Stimulated activated CD8-positive, alpha-beta memory T cell treated with anti-CD3 and anti-CD28 coated beads, Interleukin-12 subunit alpha, Interleukin-12 subunit beta, amount 100 ng/mL, for 24 hours (primary cell): Measurements from ENCODE around the gene SOX13.

Source experiments
- DNase-seq: peaks from one replicate; pipeline ENCODE4 v3.0.0-alpha.2; 2020; ENCODE audit errors: extremely low read depth

The SOX13 gene

DNA sequence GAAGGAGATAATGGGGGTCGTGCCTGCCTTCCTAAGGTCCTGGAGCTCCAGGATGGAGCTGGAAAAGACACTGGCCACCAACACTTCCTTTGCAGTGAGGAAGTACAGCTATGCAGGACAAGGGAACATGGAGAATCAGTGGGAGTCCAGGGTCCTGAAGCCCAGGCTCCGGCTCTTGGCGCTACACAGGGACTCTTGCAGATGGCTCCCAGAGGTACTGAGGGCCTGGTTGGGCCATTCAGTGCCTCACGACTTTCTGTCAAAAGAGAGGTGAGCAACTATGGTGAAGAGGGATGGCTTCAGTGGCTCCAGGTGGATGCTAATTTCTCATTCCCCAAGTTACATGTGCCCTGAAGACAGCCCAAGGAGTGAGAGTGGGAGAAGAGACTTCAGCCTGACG, 80.8 kb downstream of the SOX13 start:
- DNase-seq, result no peak

DNA sequence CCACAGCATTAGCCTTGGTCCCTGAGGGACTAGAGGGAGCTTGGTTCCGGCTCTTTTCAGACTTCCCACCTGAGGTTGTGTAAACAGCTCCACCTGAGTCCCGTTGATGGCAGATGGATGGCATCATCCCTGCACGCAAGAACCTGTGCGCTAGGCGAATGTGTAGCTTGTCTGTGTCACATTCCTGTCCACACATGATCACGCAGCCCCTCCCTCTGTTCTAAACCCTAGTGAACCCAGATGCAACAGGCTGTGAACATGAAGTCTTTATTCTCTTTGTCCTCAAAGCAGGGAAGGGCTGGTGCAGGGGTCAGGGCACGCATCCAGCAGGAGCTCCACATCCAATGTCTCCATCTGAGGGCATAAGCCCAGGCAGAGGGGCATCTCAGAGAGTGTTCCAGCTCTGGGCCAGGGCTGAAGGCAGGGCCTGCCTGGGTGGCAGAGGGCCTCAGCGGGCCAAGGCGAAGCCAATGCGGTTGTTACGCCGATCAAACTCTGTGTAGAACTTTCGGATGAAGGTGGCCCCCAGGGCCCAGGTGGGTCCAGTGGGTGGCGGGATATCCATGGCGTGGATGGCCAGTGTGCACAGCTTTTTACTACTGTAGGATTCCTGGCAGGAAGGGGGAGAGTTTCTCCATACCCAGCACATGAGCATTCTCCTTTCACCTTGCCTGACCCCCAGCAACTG, 81.8 kb downstream of the SOX13 start:
- DNase-seq, result no peak

DNA sequence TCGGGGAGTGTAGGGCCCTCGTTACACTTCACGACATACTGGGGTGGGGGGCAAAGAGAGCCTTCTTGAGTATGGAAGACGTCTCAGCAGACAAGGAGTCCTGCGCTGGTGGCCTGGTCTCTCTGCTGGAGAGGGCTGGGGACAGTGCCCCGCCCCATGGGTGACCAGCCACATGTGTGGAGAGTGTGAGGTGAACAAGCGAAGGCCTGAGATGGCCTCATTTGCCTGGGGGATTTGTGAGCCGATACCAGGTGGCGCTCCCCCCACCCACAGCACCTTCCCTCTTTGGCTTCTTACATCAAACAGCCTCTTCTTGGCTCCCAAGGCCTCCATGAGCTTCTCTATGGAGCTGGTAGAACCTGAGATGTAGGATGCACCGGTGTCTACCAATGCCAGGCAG, 83.0 kb downstream of the SOX13 start:
- DNase-seq, result no peak

DNA sequence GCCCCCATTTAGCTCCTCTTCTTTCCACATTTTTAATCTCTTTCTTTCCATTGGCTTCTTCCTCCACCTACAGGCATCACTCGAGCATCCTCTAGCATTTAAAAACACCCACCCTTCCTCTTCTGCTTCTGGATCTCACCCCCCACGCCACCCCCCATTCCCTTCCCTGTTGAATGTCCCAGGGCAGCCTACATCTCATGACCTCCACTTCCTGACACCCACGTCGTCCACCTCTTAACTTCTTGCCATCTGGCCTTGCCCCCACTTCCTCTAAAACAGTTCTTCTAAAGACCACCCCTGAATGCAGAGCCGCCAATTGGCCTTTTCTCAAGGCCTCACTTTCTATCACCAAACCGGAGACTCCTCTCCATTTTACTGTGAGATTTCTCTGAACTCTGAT, 85.0 kb downstream of the SOX13 start:
- DNase-seq, result no peak

DNA sequence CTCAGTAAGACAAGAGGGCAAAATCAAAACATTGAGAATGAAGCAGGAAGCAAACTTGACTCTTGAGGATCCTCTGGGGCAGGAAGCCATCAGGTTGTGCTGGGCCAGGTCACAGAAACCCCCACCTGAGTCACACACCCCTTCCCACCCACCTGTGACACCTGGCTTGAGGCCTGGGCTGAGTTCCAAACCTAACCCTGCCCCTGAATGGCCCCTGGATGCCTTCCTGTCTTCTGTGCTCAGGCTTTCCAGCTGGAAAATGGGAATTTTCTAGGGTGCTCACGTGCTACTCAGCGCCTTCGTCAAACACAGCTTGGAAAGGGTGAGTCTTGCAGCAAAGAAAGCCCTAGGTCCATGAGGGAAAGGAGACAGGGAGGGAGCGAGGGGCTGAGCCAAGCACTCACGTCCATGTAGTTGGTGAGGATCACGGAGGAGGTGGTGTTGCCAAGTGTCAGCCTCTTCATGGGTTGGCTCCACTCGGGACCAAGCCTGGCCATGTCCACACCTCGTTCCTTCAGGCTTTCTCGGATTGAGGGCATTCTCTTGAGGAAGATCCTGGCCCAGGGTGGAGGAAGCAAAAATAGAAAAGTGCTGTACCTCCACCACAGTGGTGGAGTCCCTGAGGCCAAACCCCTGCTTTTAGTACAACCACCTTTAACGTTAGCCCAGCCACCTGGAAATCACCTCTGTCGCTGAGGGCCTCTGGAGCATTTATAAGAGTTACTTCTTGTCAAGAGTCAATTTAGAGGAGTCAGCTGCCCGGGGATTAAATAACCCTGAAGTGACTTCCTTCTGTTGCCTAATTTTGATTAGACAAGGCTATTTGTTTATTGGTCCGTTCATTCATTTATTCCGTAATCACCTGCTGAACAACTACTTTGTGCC, 88.9 kb downstream of the SOX13 start:
- no peak for DNase-seq

DNA sequence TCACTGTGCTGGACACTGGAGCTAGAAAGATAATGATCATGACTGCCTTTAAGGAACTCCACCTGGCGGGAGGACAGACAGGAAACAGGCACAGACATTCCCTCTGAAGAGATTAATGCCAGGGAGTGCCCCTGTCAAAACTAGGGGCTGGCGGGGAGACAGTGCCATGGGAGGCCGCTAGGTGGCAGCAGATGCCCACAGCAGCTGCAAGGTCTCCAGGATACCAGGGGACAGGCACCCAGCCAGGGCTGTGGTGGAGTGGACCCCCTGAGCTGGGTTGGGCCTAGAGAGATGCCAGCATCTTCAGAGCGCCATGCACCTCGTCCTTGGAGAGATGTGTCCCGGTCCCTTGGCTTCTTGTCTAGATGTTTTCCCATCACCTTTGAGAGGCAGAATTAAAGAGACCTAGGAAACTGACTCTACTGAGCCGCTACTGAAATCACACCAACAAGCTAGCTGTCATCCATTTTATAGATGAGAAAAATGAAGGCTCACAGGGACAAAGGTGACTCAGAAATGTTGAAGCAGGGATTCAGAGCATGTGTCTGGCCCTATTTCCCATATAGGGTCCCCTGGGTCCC, 89.7 kb downstream of the SOX13 start:
- peak; percentile 32 for DNase-seq

DNA sequence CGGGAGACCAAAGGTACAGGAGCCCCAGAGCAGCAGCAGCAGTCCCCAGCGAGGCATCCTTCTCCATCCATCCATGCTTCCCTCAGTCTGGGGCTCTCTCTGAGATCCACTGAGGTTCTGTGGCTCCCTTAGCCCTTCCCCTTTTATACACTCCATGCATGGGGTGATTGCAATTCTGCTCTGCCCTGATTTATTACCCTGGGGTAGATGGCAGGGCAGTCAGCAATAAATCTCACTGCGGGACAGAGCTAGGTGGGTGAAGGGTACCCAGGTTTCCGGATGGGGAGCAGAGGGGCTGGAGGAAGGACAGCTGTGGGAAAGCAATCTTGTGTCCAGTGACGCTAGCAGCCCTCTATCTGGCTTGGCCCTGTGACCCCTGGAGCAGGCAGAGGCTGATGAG, 93.3 kb downstream of the SOX13 start, which contains the start of gene REN:
Gene REN (minus strand): TSS at position 119 of the 400 bp plus-strand sequence. CDS start 44 bp downstream, at position 75.
- DNase-seq, result no peak

DNA sequence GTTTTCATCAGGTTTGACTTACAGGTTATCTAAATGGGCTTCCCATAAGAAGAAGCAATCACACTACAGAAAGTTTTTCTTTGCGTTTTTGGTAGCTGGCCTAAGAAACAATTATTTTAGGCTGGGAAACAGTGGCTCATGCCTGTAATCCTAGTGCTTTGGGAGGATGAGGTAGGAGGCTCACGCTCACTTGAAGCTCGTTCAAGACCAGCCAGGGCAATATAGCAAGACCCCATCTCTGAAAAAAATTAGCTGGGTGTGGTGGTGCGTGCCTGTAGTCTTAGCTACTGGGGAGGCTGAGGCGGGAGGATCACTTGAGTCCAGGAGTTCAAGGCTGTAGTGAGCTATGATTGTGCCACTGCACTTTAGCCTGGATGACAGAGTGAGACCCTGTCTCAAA, 94.8 kb downstream of the SOX13 start:
- DNase-seq, result no peak

DNA sequence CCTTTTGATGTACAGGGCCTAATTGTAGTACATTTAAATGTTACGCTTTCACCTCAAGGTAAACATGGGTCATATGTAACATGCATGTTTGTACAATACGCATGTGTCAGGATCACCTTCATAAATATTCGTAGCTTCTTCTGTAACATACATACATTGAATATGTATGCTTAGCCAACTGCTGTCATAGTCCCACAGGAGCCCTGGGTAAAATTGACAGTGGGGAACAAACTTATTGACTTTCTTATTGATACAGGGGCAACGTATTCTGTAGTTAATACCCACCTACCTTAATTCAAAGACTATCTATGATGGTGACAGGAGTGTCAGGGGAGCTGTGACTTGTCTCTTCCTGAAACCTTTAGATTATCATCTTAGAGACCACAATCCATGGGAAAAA, 96.9 kb downstream of the SOX13 start:
- DNase-seq, result no peak

DNA sequence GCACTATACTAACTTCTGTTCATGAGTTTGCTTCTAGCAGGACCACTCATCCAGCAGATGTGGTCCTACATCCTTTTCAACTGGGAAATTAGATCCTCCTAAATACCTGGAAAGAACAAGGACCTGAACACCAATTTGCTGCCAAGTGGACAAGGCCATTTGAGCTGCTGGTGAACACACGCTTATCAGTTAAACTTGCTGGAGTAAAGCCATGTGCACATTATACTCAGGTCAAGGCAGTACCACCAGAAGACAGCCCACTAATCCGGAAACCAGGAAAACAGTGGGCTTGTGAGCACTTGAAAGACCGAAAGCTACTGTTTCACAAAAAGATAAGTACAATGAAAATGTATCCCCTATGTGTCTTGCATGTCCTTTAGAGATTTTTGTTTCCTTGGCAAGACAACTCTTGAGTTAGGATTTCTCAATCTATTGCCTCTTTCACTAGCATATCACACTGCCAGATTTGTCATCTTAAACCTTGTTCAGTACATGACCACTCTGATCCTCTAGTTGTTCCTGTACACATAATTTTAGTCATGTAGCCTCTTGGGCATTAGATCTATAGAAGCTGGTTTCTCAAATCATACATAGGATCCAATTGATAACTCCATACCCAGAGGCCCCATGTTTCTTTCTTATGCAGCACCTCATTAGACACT, 97.7 kb downstream of the SOX13 start:
- DNase-seq, result no peak

DNA sequence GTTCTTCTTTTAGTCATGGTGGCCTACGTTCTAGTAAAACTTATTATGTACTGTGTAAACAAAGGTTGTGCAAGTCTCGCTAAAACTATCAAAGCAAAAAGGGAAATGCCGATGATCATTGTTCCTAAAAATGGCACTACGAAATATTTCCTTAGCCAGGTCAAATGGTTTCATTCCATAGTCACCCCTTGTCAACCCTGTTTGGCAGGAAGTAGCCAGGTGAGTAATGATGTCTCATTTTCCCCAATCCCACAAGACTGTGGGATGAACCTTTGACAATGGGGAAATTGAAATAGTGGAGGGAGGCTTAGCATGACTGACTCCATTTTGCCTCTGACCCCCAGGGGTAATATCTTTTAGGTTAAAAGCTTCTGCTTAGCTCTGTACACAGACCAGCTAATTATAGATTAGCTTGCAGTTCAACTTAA, 98.8 kb downstream of the SOX13 start:
- no peak for DNase-seq

DNA sequence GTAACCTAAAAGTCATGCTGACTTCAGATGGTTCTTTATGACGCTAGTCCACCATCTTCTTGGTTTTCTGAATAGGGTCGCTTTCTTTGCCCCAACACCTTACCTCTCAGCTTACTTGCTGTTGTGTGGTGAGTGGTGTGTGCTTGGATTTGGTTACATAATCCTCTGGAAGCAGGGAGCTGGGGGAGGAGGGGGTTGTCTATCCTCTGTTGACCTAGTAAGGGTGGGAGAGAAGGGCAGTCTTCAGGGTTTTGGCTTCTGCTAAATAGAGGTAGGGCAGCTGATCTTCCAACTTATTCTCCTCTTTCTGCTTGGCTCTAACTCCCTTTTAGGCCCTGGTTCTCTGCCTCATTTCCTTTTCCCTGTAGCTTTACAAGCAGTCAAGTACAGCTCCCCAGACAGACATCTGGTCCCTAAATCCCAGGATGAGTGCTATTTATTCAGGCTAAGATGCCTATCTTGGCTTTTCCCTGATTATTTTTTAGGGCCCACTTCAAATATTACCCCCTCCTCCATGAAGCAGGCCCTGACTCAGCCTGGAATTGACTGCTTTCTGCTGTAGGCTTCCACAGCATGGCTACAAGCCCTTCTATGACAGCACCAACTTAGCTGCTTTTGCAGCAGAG, 99.6 kb downstream of the SOX13 start:
- no peak for DNase-seq

DNA sequence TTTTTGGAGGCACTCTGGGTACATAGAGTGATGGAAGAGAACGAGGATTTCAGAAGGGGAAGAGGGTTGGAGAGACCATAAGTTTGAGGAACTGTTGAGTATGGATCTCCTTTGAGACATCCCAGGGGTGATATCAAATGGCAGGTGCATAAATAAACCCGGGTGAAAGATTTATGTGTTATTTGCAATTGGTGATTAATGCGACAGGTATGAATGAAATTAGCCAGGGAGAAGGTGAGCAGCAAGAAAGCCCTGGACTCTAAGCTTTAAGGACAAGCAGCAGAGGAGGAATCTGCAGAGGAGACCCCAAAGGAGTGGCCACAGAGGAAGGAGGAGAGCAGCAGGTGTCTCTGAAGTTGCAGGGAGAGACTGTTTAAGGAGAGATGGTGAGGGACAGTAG, 102.0 kb downstream of the SOX13 start:
- no peak for DNase-seq

DNA sequence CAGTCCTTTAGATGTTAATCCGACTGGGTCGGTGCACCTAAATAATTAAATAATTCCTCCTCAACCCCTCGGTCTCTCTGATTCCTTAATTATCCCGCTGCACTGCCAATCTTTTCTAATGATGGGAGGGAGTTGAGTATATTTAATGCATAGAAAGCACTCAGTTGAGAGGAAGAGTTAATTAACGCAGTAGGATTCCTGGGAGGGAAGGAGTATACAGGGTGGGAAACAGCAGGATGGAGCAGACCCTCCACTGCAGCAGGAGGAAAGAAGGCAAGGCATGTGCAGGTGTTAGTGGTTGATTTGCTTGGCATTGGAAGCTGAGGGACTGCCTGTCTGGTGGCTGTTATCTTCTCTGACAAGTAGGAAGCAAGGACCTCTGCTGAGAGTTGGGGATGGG, 103.1 kb downstream of the SOX13 start:
- no peak for DNase-seq

DNA sequence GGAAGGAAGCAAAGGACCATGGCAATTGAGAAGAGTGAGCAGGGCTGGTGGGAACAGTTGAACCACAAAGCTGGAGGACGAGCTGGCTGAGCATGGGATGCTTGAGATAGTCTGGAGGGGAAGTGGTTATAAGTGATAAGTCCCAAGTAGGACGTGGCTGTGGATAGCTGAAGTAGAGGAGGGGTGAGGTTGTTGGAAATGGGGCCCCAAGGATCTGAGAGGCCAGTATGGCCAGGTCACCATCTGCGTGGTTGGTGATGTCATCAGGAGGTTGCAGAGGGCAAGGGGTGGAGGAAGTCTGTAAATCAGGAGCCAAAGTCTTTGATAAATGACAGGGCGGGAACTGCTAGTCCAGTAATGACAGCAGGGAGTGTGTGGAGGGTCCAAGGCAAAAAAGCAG, 104.2 kb downstream of the SOX13 start:
- DNase-seq, result no peak
